Measurements from ENCODE around the gene MYB. TPM values are rescaled to one million over a fixed set of nuclear protein-coding genes. Genes with fewer than 3 reads are reported as not detected.

MYB gene
- total and polyA plus RNA-seq, 2 experiments from 2014 or later, result 4.2 to 7.9 TPM

- H3K27ac Mint-ChIP-seq, result no peak overlapping the region
- TF ChIP-seq ZNF114 (CRISPR knock-in tag; IDR thresholded peaks at IDR 0.05), result no peak
- no peak for TF ChIP-seq REST (IDR thresholded peaks at IDR 0.05; ENCODE audit: unreplicated experiment)
- TF ChIP-seq POLR2AphosphoS5 (IDR thresholded peaks at IDR 0.05; ENCODE audit: low read depth), result no peak
- TF ChIP-seq CREB1 (CRISPR knock-in tag; IDR thresholded peaks at IDR 0.05; ENCODE audit: low read depth), result no peak
- Histone ChIP-seq H3K79me2 (replicated peaks; ENCODE audit: insufficient read depth) (no peaks in the 10 kb centered on the region), H3K4me2 (no peak overlapping the region), H3K36me3 (ENCODE audit: insufficient read depth) (no peaks in the 10 kb centered on the region), H3K4me1 (ENCODE audit: insufficient read depth) (no peaks in the 10 kb centered on the region), H3K27me3 (ENCODE audit: insufficient read depth) (no peaks in the 10 kb centered on the region), H3K9me2 (ENCODE audit: insufficient read depth) (no peaks in the 10 kb centered on the region), H4K20me1 (replicated peaks; ENCODE audit: insufficient read depth) (no peaks in the 10 kb centered on the region), H3F3A (replicated peaks; ENCODE audit: low read depth) (no peaks in the 10 kb centered on the region), H2AFZ (no peak overlapping the region), H3K4me3 (no peak overlapping the region), H3K27ac (ENCODE audit: low read depth) (no peak overlapping the region)
- no peaks in the 10 kb centered on the region for H3K36me3 Mint-ChIP-seq (ENCODE audit: low read depth)
- no peaks in the 10 kb centered on the region for H3K27me3 Mint-ChIP-seq (ENCODE audit: insufficient read depth, low read depth, poor library complexity)
- no peaks in the 10 kb centered on the region for H3K4me1 Mint-ChIP-seq
- H3K4me3 Mint-ChIP-seq, result no peak overlapping the region
- DNase-seq (ENCODE audit: low spot score), result no peak
- H3K9me3 Mint-ChIP-seq, result no peaks in the 10 kb centered on the region
- no peak for ATAC-seq
These were observed 13.5 kb upstream of the MYB start for GRCh38 chr6:135167617-135168016.

- Mint-ChIP-seq H3K27ac (no peak overlapping the region), H3K27me3 (ENCODE audit: insufficient read depth, low read depth, poor library complexity) (no peaks in the 10 kb centered on the region), H3K9me3 (no peaks in the 10 kb centered on the region), H3K36me3 (ENCODE audit: low read depth) (no peaks in the 10 kb centered on the region), H3K4me1 (no peaks in the 10 kb centered on the region), H3K4me3 (no peak overlapping the region)
- Histone ChIP-seq H4K20me1 (replicated peaks; ENCODE audit: insufficient read depth) (no peaks in the 10 kb centered on the region), H3F3A (replicated peaks; ENCODE audit: low read depth) (no peaks in the 10 kb centered on the region), H2AFZ (no peak overlapping the region), H3K27me3 (ENCODE audit: insufficient read depth) (no peaks in the 10 kb centered on the region), H3K4me2 (no peak overlapping the region), H3K36me3 (ENCODE audit: insufficient read depth) (no peaks in the 10 kb centered on the region), H3K79me2 (replicated peaks; ENCODE audit: insufficient read depth) (no peaks in the 10 kb centered on the region), H3K4me1 (ENCODE audit: insufficient read depth) (no peaks in the 10 kb centered on the region), H3K27ac (ENCODE audit: low read depth) (no peak overlapping the region), H3K4me3 (no peak overlapping the region), H3K9me2 (ENCODE audit: insufficient read depth) (no peaks in the 10 kb centered on the region)
- TF ChIP-seq CREB1 (CRISPR knock-in tag; IDR thresholded peaks at IDR 0.05; ENCODE audit: low read depth) (no peak), EZH2phosphoT487 (IDR thresholded peaks at IDR 0.05; ENCODE audit: unreplicated experiment) (no peak), ZNF331 (CRISPR knock-in tag; IDR thresholded peaks at IDR 0.05; ENCODE audit: low read depth) (no peak)
- no peak for DNase-seq (ENCODE audit: low spot score)
- ATAC-seq, result no peak
These were observed 12.3 kb upstream of the MYB start for GRCh38 chr6:135168766-135169165.

DNA sequence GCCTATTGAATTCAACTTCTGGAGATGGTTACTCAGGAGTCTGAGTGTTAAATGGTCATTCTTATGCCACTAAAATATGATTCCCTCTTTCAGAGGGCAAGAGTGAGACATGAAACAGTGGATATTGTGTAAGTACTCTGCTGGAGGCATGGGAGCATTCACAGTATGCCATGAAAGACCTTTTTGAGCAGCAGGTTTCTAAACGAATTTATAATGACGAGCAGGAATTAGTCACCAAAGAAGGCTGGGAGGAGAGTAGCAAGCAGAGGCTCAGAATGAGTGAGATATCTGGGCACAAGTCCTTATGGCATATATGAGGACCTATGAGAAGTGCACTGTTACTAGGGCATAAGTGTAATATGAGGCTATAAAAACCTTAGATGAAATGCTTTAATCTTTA is 10.9 kb upstream of the MYB start:
- Mint-ChIP-seq H3K4me3 (no peak overlapping the region), H3K36me3 (ENCODE audit: low read depth) (no peaks in the 10 kb centered on the region), H3K9me3 (no peaks in the 10 kb centered on the region), H3K27ac (no peak overlapping the region), H3K27me3 (ENCODE audit: insufficient read depth, low read depth, poor library complexity) (no peaks in the 10 kb centered on the region), H3K4me1 (no peaks in the 10 kb centered on the region)
- DNase-seq (ENCODE audit: low spot score), result no peak
- Histone ChIP-seq H3K36me3 (ENCODE audit: insufficient read depth) (no peaks in the 10 kb centered on the region), H3K4me3 (no peak overlapping the region), H2AFZ (no peak overlapping the region), H3K79me2 (replicated peaks; ENCODE audit: insufficient read depth) (no peaks in the 10 kb centered on the region), H3K4me1 (ENCODE audit: insufficient read depth) (no peaks in the 10 kb centered on the region), H3K27me3 (ENCODE audit: insufficient read depth) (no peaks in the 10 kb centered on the region), H3K9me2 (ENCODE audit: insufficient read depth) (no peaks in the 10 kb centered on the region), H3F3A (replicated peaks; ENCODE audit: low read depth) (no peaks in the 10 kb centered on the region), H3K27ac (ENCODE audit: low read depth) (no peak overlapping the region), H3K4me2 (no peak overlapping the region), H4K20me1 (replicated peaks; ENCODE audit: insufficient read depth) (no peaks in the 10 kb centered on the region)
- no peak for ATAC-seq
- no peak for TF ChIP-seq EZH2 (IDR thresholded peaks at IDR 0.05; ENCODE audit: low read depth, unreplicated experiment)
- TF ChIP-seq, protein P1, sequence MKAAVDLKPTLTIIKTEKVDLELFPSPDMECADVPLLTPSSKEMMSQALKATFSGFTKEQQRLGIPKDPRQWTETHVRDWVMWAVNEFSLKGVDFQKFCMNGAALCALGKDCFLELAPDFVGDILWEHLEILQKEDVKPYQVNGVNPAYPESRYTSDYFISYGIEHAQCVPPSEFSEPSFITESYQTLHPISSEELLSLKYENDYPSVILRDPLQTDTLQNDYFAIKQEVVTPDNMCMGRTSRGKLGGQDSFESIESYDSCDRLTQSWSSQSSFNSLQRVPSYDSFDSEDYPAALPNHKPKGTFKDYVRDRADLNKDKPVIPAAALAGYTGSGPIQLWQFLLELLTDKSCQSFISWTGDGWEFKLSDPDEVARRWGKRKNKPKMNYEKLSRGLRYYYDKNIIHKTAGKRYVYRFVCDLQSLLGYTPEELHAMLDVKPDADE (IDR thresholded peaks at IDR 0.05), result no peak
- TF ChIP-seq NANOG (IDR thresholded peaks at IDR 0.05; ENCODE audit: borderline replicate concordance), result no peak
- no peak for TF ChIP-seq JUNB (IDR thresholded peaks at IDR 0.05; ENCODE audit: unreplicated experiment)
- TF ChIP-seq CREB1 (CRISPR knock-in tag; IDR thresholded peaks at IDR 0.05; ENCODE audit: low read depth), result no peak

All from GM23338 (cell line).